Keratinocyte (primary cell): ENCODE data around the gene SRD5A2. TPM values are rescaled to one million over a fixed set of nuclear protein-coding genes. Genes with fewer than 3 reads are reported as not detected.

Source experiments
- DNase-seq: peaks from one replicate; pipeline ENCODE4 v3.0.0-alpha.2; 2011; ENCODE audit warnings: low read depth, missing footprints, low spot score
- FAIRE-seq: peaks from 2 replicates; lab custom pipeline; 2011; peaks lifted over from hg19 to GRCh38; lab: Jason Lieb, UNC
- H2AFZ ChIP-seq: 2 replicates; pipeline ENCODE4 v1.6.0; 2012; ENCODE audit warnings: low read length, control low read depth, inconsistent platforms; ENCODE audit not compliant: control insufficient read depth
- H3K27ac ChIP-seq: 2 replicates; pipeline ENCODE4 v1.5.1; 2011; ENCODE audit warnings: low read length; ENCODE audit not compliant: control insufficient read depth, insufficient read depth
- H3K27me3 ChIP-seq: 3 replicates; pipeline ENCODE4 v1.6.0; 2011; ENCODE audit warnings: low read length; ENCODE audit not compliant: control insufficient read depth, insufficient read depth; ENCODE audit errors: extremely low read depth
- H3K36me3 ChIP-seq, 2 experiments: 2 replicates in 1 of 2; 3 replicates in 1 of 2; pipeline ENCODE4 v1.5.1; 2011; ENCODE audit warnings: low read length in 2 of 2, mild to moderate bottlenecking in 1 of 2; ENCODE audit not compliant: control insufficient read depth in 2 of 2, insufficient read depth in 2 of 2; ENCODE audit errors: extremely low read depth in 1 of 2
- H3K4me1 ChIP-seq: 3 replicates; pipeline ENCODE4 v1.5.1; 2011; ENCODE audit warnings: low read length; ENCODE audit not compliant: control insufficient read depth, insufficient read depth; ENCODE audit errors: extremely low read depth
- H3K4me2 ChIP-seq: 3 replicates; pipeline ENCODE4 v1.6.0; 2011; ENCODE audit warnings: low read depth, low read length; ENCODE audit not compliant: control insufficient read depth, insufficient read depth; ENCODE audit errors: extremely low read depth
- H3K4me3 ChIP-seq, 3 experiments: fragments of 200-600 bp in 1 of 3; sonication (generic) in 1 of 3; 2 replicates in 2 of 3; 3 replicates in 1 of 3; pipeline ENCODE4 v1.5.1; 2011 to 2016; ENCODE audit warnings: low read length in 3 of 3, mild to moderate bottlenecking in 3 of 3, control low read depth in 2 of 3, inconsistent platforms in 1 of 3, low read depth in 1 of 3, mixed read lengths in 1 of 3, mixed run types in 1 of 3, moderate library complexity in 1 of 3; ENCODE audit not compliant: control insufficient read depth in 2 of 3, insufficient read depth in 2 of 3; ENCODE audit errors: extremely low read depth in 1 of 3
- H3K79me2 ChIP-seq: 2 replicates; pipeline ENCODE4 v1.6.0; 2012; ENCODE audit warnings: low read length; ENCODE audit not compliant: control insufficient read depth, insufficient read depth
- H3K9ac ChIP-seq: 3 replicates; pipeline ENCODE4 v1.6.0; 2011; ENCODE audit warnings: low read length; ENCODE audit not compliant: control insufficient read depth, insufficient read depth; ENCODE audit errors: extremely low read depth
- H3K9me1 ChIP-seq: 3 replicates; pipeline ENCODE4 v1.6.0; 2011; ENCODE audit warnings: low read length; ENCODE audit not compliant: control insufficient read depth, insufficient read depth; ENCODE audit errors: extremely low read depth
- H3K9me3 ChIP-seq: 2 replicates; pipeline ENCODE4 v1.5.1; 2012; ENCODE audit warnings: low read depth, low read length; ENCODE audit not compliant: control insufficient read depth
- H4K20me1 ChIP-seq: 3 replicates; pipeline ENCODE4 v1.6.0; 2011; ENCODE audit warnings: low read length; ENCODE audit not compliant: control insufficient read depth, insufficient read depth; ENCODE audit errors: extremely low read depth
- EZH2 ChIP-seq: IDR thresholded peaks from one replicate; pipeline ENCODE4 v1.6.1; 2012; ENCODE audit warnings: inconsistent platforms, mild to moderate bottlenecking, low read length, moderate library complexity
- dilution Hi-C: fragments of 300-500 bp; cut with MboI; formaldehyde crosslinking; loops from one replicate; pipeline ENCODE4 v1.7.0; 2020; ENCODE audit warnings: low sequenced_read_pairs; ENCODE audit not compliant: extremely low pct_ligation_motif_present
- polyA plus RNA-seq, 5 experiments: library from polyadenylated mRNA; depleted of rRNA in 3 of 5; stranded (reverse) in 3 of 5; stranded (forward) in 1 of 5; unstranded in 1 of 5; fragments of >200 nt; gene quantifications; 1 replicate in 1 of 5; 2 replicates in 3 of 5; 3 replicates in 1 of 5; pipeline versions ENCODE4 v1.2.1 to v1.2.3, GENCODE V29; 2011 to 2012; ENCODE audit warnings: missing spikeins in 2 of 5, low read depth in 1 of 5, low replicate concordance in 1 of 5
- TF ChIP-seq, protein P1 (sequence below), 3 experiments: IDR thresholded peaks in 1 of 3; conservative IDR thresholded peaks in 1 of 3; optimal IDR thresholded peaks in 1 of 3; 2 replicates in 2 of 3; 3 replicates in 1 of 3; pipeline versions ENCODE3 to v1.5.1; 2011; ENCODE audit warnings: low read length in 3 of 3, mild to moderate bottlenecking in 3 of 3, moderate library complexity in 2 of 3, control low read depth in 1 of 3, inconsistent platforms in 1 of 3; ENCODE audit not compliant: insufficient read depth in 2 of 3; ENCODE audit errors: extremely low read depth in 1 of 3

The SRD5A2 gene
- polyA plus RNA-seq, 1 donor (not counting 4 experiments of a cell fraction or from before 2014, with no cell fraction given), result 0.04 TPM

DNA sequence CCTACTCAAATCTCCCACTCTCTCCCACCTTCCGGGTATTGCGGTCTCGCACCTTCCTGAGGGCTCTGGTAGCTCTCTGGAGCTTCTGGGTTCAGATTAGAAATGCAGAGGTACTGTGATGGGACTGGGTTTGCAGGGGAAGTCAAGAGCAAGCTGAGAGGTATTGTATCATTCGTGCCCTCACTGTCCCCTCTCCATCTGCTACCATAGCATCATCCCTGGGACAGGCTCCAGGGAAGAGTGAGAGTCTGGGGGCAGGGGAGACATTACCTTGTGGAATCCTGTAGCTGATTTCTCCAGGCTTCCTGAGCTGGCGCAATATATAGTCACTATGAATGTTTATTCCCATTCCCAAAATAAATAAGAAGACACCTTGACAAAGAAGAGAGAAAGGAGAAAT, 49.6 kb downstream of the SRD5A2 start:
- H3K9ac ChIP-seq, result no peak overlapping the region
- DNase-seq, result no peak
- peaks cover 3% of the 10 kb centered on the region for H3K4me1 ChIP-seq
- no peak overlapping the region for H3K4me2 ChIP-seq
- no peaks in the 10 kb centered on the region for H3K79me2 ChIP-seq
- no peaks in the 10 kb centered on the region for H3K36me3 ChIP-seq
- H3K27ac ChIP-seq, result no peak overlapping the region
- no peak overlapping the region for H3K4me3 ChIP-seq
- H3K9me1 ChIP-seq, result no peaks in the 10 kb centered on the region
- no peaks in the 10 kb centered on the region for H3K9me3 ChIP-seq
- dilution Hi-C loops, result no loop called here
- no peak for FAIRE-seq
- H3K27me3 ChIP-seq, result no peaks in the 10 kb centered on the region
- H2AFZ ChIP-seq, result no peak overlapping the region
- TF ChIP-seq, protein P1, sequence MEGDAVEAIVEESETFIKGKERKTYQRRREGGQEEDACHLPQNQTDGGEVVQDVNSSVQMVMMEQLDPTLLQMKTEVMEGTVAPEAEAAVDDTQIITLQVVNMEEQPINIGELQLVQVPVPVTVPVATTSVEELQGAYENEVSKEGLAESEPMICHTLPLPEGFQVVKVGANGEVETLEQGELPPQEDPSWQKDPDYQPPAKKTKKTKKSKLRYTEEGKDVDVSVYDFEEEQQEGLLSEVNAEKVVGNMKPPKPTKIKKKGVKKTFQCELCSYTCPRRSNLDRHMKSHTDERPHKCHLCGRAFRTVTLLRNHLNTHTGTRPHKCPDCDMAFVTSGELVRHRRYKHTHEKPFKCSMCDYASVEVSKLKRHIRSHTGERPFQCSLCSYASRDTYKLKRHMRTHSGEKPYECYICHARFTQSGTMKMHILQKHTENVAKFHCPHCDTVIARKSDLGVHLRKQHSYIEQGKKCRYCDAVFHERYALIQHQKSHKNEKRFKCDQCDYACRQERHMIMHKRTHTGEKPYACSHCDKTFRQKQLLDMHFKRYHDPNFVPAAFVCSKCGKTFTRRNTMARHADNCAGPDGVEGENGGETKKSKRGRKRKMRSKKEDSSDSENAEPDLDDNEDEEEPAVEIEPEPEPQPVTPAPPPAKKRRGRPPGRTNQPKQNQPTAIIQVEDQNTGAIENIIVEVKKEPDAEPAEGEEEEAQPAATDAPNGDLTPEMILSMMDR (optimal IDR thresholded peaks at IDR 0.05 in 1 of 3, IDR thresholded peaks at IDR 0.05 in 1 of 3, conservative IDR thresholded peaks at IDR 0.05 in 1 of 3; ENCODE audit: extremely low read depth in 1 of 3, insufficient read depth in 2 of 3, low read length in 3 of 3), result no peak
- TF ChIP-seq EZH2, result no peak
- no peaks in the 10 kb centered on the region for H4K20me1 ChIP-seq

DNA sequence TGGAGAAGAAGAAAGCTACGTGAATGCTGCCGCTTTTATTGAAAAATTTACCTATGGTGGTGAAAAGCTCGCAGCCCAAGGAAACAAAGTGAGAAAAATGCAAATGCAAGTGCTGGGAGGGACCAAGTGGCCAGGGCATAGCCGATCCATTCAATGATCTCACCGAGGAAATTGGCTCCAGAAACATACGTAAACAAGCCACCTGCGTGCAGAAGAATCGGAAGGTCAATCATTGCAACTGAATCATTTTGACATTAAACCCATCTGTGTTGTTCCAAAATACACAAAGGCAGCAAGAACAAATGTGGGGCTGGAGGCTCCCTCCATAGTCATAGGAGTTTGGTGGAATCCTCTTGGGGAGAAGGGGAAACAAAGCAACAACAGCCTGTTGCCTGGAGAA, 51.5 kb downstream of the SRD5A2 start:
- Histone ChIP-seq H2AFZ (no peak overlapping the region), H3K9me1 (no peaks in the 10 kb centered on the region), H3K27ac (no peak overlapping the region), H3K27me3 (no peaks in the 10 kb centered on the region), H4K20me1 (no peaks in the 10 kb centered on the region), H3K4me1 (no peaks in the 10 kb centered on the region), H3K4me2 (no peak overlapping the region), H3K9me3 (no peaks in the 10 kb centered on the region), H3K4me3 (no peak overlapping the region), H3K9ac (no peak overlapping the region), H3K36me3 (no peaks in the 10 kb centered on the region), H3K79me2 (no peaks in the 10 kb centered on the region)
- TF ChIP-seq EZH2, result no peak
- TF ChIP-seq, protein P1 (optimal IDR thresholded peaks at IDR 0.05 in 1 of 3, IDR thresholded peaks at IDR 0.05 in 1 of 3, conservative IDR thresholded peaks at IDR 0.05 in 1 of 3; ENCODE audit: extremely low read depth in 1 of 3, insufficient read depth in 2 of 3, low read length in 3 of 3), result no peak
- DNase-seq (no peak), FAIRE-seq (no peak)
- dilution Hi-C loops, result no loop called here
